Activated T-cell treated with anti-CD3 and anti-CD28 coated beads, Interleukin-2, amount 50 U/mL, for 72 hours (primary cell): Measurements from ENCODE around the gene IL17RD. TPM values are rescaled to one million over a fixed set of nuclear protein-coding genes. Genes with fewer than 3 reads are reported as not detected.

Experiments used
- ATAC-seq, 2 donors: fragments of 150-1000 bp; cut with Tn5 transposase; replicated peaks in 1 of 2; 2 replicates each; pipeline ENCODE4 v1.10.0; 2021; ENCODE audit warnings: moderate library complexity in 2 of 2, mild to moderate bottlenecking in 1 of 2
- DNase-seq, 2 donors: peaks; one replicate each; pipeline ENCODE4 v3.0.0; 2021 to 2022; ENCODE audit warnings: mixed read lengths in 1 of 2
- H3K27ac Mint-ChIP-seq: one replicate; pipeline ENCODE4 v1.8.0; 2022; ENCODE audit warnings: mild to moderate bottlenecking, moderate library complexity, mixed read lengths
- H3K27me3 Mint-ChIP-seq: one replicate; pipeline ENCODE4 v1.8.0; 2022; ENCODE audit warnings: low read depth, mixed read lengths
- H3K36me3 Mint-ChIP-seq, 2 donors: one replicate each; pipeline ENCODE4 v1.8.0; 2022; ENCODE audit warnings: mixed read lengths in 2 of 2, mild to moderate bottlenecking in 1 of 2; ENCODE audit not compliant: insufficient read depth in 2 of 2
- H3K4me1 Mint-ChIP-seq: one replicate; pipeline ENCODE4 v1.8.0; 2022; ENCODE audit warnings: low read depth, mixed read lengths
- H3K4me3 Mint-ChIP-seq, 2 donors: one replicate each; pipeline ENCODE4 v1.8.0; 2022; ENCODE audit warnings: mild to moderate bottlenecking in 2 of 2, mixed read lengths in 2 of 2, moderate library complexity in 2 of 2
- H3K9me3 Mint-ChIP-seq, 2 donors: one replicate each; pipeline ENCODE4 v1.8.0; 2022; ENCODE audit warnings: mixed read lengths in 2 of 2
- total RNA-seq, 2 donors: library from RNA; stranded (reverse); gene quantifications; one replicate each; pipeline ENCODE4 v1.2.3, GENCODE V29; 2022

IL17RD gene
- total RNA-seq, 2 donors from 2014 or later: 0.07 to 0.09 TPM

GRCh38 chr3:57060089-57060821 lies 104.9 kb downstream of the IL17RD start, which contains the start of gene SPATA12:
Gene SPATA12 (plus strand): TSS chr3:57060664. CDS start chr3:57073695, 13,031 bp downstream.
- Mint-ChIP-seq H3K4me1 (no peaks in the 10 kb centered on the region), H3K36me3 (no peaks in the 10 kb centered on the region), H3K27me3 (no peaks in the 10 kb centered on the region), H3K9me3 (no peaks in the 10 kb centered on the region), H3K27ac (no peak within 1 kb of the TSS), H3K4me3 (no peak within 1 kb of the TSS)
- ATAC-seq (no peak), DNase-seq (no peak)

GRCh38 chr3:57059411-57059810 lies 105.7 kb downstream of the IL17RD start:
- no peak overlapping the region for H3K4me3 Mint-ChIP-seq
- no peaks in the 10 kb centered on the region for H3K9me3 Mint-ChIP-seq
- no peak overlapping the region for H3K27ac Mint-ChIP-seq
- no peak for ATAC-seq
- no peak for DNase-seq
- no peaks in the 10 kb centered on the region for H3K27me3 Mint-ChIP-seq
- H3K36me3 Mint-ChIP-seq: no peaks in the 10 kb centered on the region
- H3K4me1 Mint-ChIP-seq: no peaks in the 10 kb centered on the region

- H3K9me3 Mint-ChIP-seq: no peaks in the 10 kb centered on the region
- no peak overlapping the region for H3K4me3 Mint-ChIP-seq
- H3K36me3 Mint-ChIP-seq: no peaks in the 10 kb centered on the region
- no peak for ATAC-seq
- peaks cover 12% of the 10 kb centered on the region for H3K27me3 Mint-ChIP-seq
- DNase-seq: no peak
- H3K4me1 Mint-ChIP-seq: no peaks in the 10 kb centered on the region
- no peak overlapping the region for H3K27ac Mint-ChIP-seq
Measured at GRCh38 chr3:57057351-57057750, 107.8 kb downstream of the IL17RD start.

GRCh38 chr3:57053122-57053521 lies 112.0 kb downstream of the IL17RD start:
- no peak for ATAC-seq
- DNase-seq: no peak
- Mint-ChIP-seq H3K9me3 (no peaks in the 10 kb centered on the region), H3K4me1 (no peaks in the 10 kb centered on the region), H3K27me3 (peaks cover 16% of the 10 kb centered on the region), H3K4me3 (no peak overlapping the region), H3K27ac (no peak overlapping the region), H3K36me3 (no peaks in the 10 kb centered on the region)

- Mint-ChIP-seq H3K4me3 (no peak overlapping the region), H3K36me3 (no peaks in the 10 kb centered on the region), H3K27ac (no peak overlapping the region), H3K4me1 (no peaks in the 10 kb centered on the region), H3K27me3 (peaks cover 20% of the 10 kb centered on the region), H3K9me3 (no peaks in the 10 kb centered on the region)
- DNase-seq (no peak), ATAC-seq (no peak)
Measured at GRCh38 chr3:57052662-57053061, 112.5 kb downstream of the IL17RD start.

- no peak for DNase-seq
- peaks cover 25% of the 10 kb centered on the region for H3K27me3 Mint-ChIP-seq
Measured at GRCh38 chr3:57048728-57049127, 116.4 kb downstream of the IL17RD start.

GRCh38 chr3:57048052-57048671 lies 117.0 kb downstream of the IL17RD start:
- DNase-seq: no peak
- no peaks in the 10 kb centered on the region for H3K36me3 Mint-ChIP-seq
- no peaks in the 10 kb centered on the region for H3K4me1 Mint-ChIP-seq
- peaks cover 20% of the 10 kb centered on the region for H3K27me3 Mint-ChIP-seq
- no peaks in the 10 kb centered on the region for H3K9me3 Mint-ChIP-seq
- no peak overlapping the region for H3K4me3 Mint-ChIP-seq
- no peak overlapping the region for H3K27ac Mint-ChIP-seq
- ATAC-seq: no peak

More at GRCh38 chr3:57048728-57049127, 116.4 kb downstream of the IL17RD start:
- H3K4me1 Mint-ChIP-seq: no peaks in the 10 kb centered on the region
- no peaks in the 10 kb centered on the region for H3K36me3 Mint-ChIP-seq
- H3K9me3 Mint-ChIP-seq: no peaks in the 10 kb centered on the region
- H3K27ac Mint-ChIP-seq: no peak overlapping the region
- H3K4me3 Mint-ChIP-seq: no peak overlapping the region
- ATAC-seq: no peak

GRCh38 chr3:57046101-57046765 lies 118.9 kb downstream of the IL17RD start:
- Mint-ChIP-seq H3K4me3 (no peak overlapping the region), H3K36me3 (no peaks in the 10 kb centered on the region), H3K27ac (no peak overlapping the region), H3K9me3 (no peaks in the 10 kb centered on the region), H3K4me1 (no peaks in the 10 kb centered on the region), H3K27me3 (peaks cover 19% of the 10 kb centered on the region)
- DNase-seq (no peak), ATAC-seq (no peak)

GRCh38 chr3:57043518-57043917 lies 121.6 kb downstream of the IL17RD start:
- no peaks in the 10 kb centered on the region for H3K36me3 Mint-ChIP-seq
- no peak overlapping the region for H3K27ac Mint-ChIP-seq
- DNase-seq (no peak), ATAC-seq (no peak)
- H3K27me3 Mint-ChIP-seq: peaks cover 41% of the 10 kb centered on the region
- no peaks in the 10 kb centered on the region for H3K4me1 Mint-ChIP-seq
- H3K9me3 Mint-ChIP-seq: no peaks in the 10 kb centered on the region
- H3K4me3 Mint-ChIP-seq: no peak overlapping the region

GRCh38 chr3:57041674-57042073 lies 123.5 kb downstream of the IL17RD start:
- H3K27me3 Mint-ChIP-seq: peaks cover 31% of the 10 kb centered on the region
- no peaks in the 10 kb centered on the region for H3K4me1 Mint-ChIP-seq
- H3K27ac Mint-ChIP-seq: no peak overlapping the region
- H3K36me3 Mint-ChIP-seq: no peaks in the 10 kb centered on the region
- DNase-seq (no peak), ATAC-seq (no peak)
- H3K4me3 Mint-ChIP-seq: no peak overlapping the region
- no peaks in the 10 kb centered on the region for H3K9me3 Mint-ChIP-seq

Other genes with a start within 250 kb of the IL17RD start
- gene SPATA12, start 104.7 kb downstream of the IL17RD start, total RNA-seq: not detected
- under 1 TPM; 0.62 to 0.72 TPM for gene HESX1, start 34.6 kb upstream of the IL17RD start, total RNA-seq
- 10 to 100 TPM; 28.0 to 37.4 TPM for gene APPL1, start 62.4 kb upstream of the IL17RD start, total RNA-seq
- gene ASB14, start 127.3 kb upstream of the IL17RD start, total RNA-seq: not detected